Measurements from ENCODE around the gene WWOX.

WWOX gene

GRCh38 chr16:79185711-79186110 lies 1086.3 kb downstream of the WWOX start:
- Histone ChIP-seq H3K4me3 (IDR thresholded peaks at IDR 0.05; ENCODE audit: insufficient read depth, low read depth, low read length) (no peak overlapping the region), H3K4me1 (ENCODE audit: low read depth, poor library complexity, severe bottlenecking) (no peaks in the 10 kb centered on the region), H3K27ac (no peak overlapping the region), H3K9ac (no peak overlapping the region), H3K27me3 (ENCODE audit: insufficient read depth, low read depth) (no peaks in the 10 kb centered on the region), H3K36me3 (ENCODE audit: insufficient read depth) (no peaks in the 10 kb centered on the region), H2AFZ (ENCODE audit: low read depth) (no peak overlapping the region), H3K79me2 (ENCODE audit: insufficient read depth, low read depth) (no peaks in the 10 kb centered on the region), H3K4me2 (no peak overlapping the region), H4K20me1 (ENCODE audit: insufficient read depth) (no peaks in the 10 kb centered on the region)
- no peak for TF ChIP-seq CTCF (conservative IDR thresholded peaks at IDR 0.05; ENCODE audit: low read depth, low read length)

- Histone ChIP-seq H3K4me2 (no peak overlapping the region), H3K4me3 (IDR thresholded peaks at IDR 0.05; ENCODE audit: insufficient read depth, low read depth, low read length) (no peak overlapping the region), H3K9ac (no peak overlapping the region), H3K79me2 (ENCODE audit: insufficient read depth, low read depth) (no peaks in the 10 kb centered on the region), H3K4me1 (ENCODE audit: low read depth, poor library complexity, severe bottlenecking) (no peaks in the 10 kb centered on the region), H3K36me3 (ENCODE audit: insufficient read depth) (no peaks in the 10 kb centered on the region), H2AFZ (ENCODE audit: low read depth) (no peak overlapping the region), H3K27ac (no peak overlapping the region), H4K20me1 (ENCODE audit: insufficient read depth) (no peaks in the 10 kb centered on the region), H3K27me3 (ENCODE audit: insufficient read depth, low read depth) (no peaks in the 10 kb centered on the region)
- no peak for TF ChIP-seq CTCF (conservative IDR thresholded peaks at IDR 0.05; ENCODE audit: low read depth, low read length)
These were observed 1086.7 kb downstream of the WWOX start for GRCh38 chr16:79186196-79186595.

GRCh38 chr16:79188115-79188738 lies 1088.8 kb downstream of the WWOX start:
- Histone ChIP-seq H3K9ac (no peak overlapping the region), H4K20me1 (ENCODE audit: insufficient read depth) (no peaks in the 10 kb centered on the region), H3K4me2 (no peak overlapping the region), H3K4me1 (ENCODE audit: low read depth, poor library complexity, severe bottlenecking) (no peaks in the 10 kb centered on the region), H2AFZ (ENCODE audit: low read depth) (no peak overlapping the region), H3K27me3 (ENCODE audit: insufficient read depth, low read depth) (no peaks in the 10 kb centered on the region), H3K27ac (no peak overlapping the region), H3K4me3 (IDR thresholded peaks at IDR 0.05; ENCODE audit: insufficient read depth, low read depth, low read length) (no peak overlapping the region), H3K36me3 (ENCODE audit: insufficient read depth) (no peaks in the 10 kb centered on the region), H3K79me2 (ENCODE audit: insufficient read depth, low read depth) (no peaks in the 10 kb centered on the region)
- no peak for TF ChIP-seq CTCF (conservative IDR thresholded peaks at IDR 0.05; ENCODE audit: low read depth, low read length)

- Histone ChIP-seq H2AFZ (ENCODE audit: low read depth) (no peak overlapping the region), H3K27ac (no peak overlapping the region), H3K36me3 (ENCODE audit: insufficient read depth) (no peaks in the 10 kb centered on the region), H4K20me1 (ENCODE audit: insufficient read depth) (no peaks in the 10 kb centered on the region), H3K4me1 (ENCODE audit: low read depth, poor library complexity, severe bottlenecking) (no peaks in the 10 kb centered on the region), H3K4me3 (IDR thresholded peaks at IDR 0.05; ENCODE audit: insufficient read depth, low read depth, low read length) (no peak overlapping the region), H3K79me2 (ENCODE audit: insufficient read depth, low read depth) (no peaks in the 10 kb centered on the region), H3K27me3 (ENCODE audit: insufficient read depth, low read depth) (no peaks in the 10 kb centered on the region), H3K9ac (no peak overlapping the region), H3K4me2 (no peak overlapping the region)
- no peak for TF ChIP-seq CTCF (conservative IDR thresholded peaks at IDR 0.05; ENCODE audit: low read depth, low read length)
These were observed 1089.3 kb downstream of the WWOX start for GRCh38 chr16:79188739-79189122.

All from KMS-11 (cell line).